Lower leg skin (tissue), 3 donors: ENCODE data around the gene SLC25A25.

Experiments used
- CTCF ChIP-seq, 3 donors: fragments of 450-650 bp; IDR thresholded peaks; one replicate each; pipeline ENCODE4 v1.5.1; 2016; ENCODE audit warnings: antibody characterized with exemption in 3 of 3, mild to moderate bottlenecking in 3 of 3, moderate library complexity in 2 of 3
- POLR2A ChIP-seq, 2 donors: fragments of 450-650 bp; IDR thresholded peaks; one replicate each; pipeline ENCODE4 v1.6.1; 2016 to 2017; ENCODE audit warnings: antibody characterized with exemption in 2 of 2, mild to moderate bottlenecking in 1 of 2, moderate library complexity in 1 of 2

- TF ChIP-seq CTCF (IDR thresholded peaks at IDR 0.05) (no peak), POLR2A (IDR thresholded peaks at IDR 0.05) (no peak)
Measured at GRCh38 chr9:128120061-128120740, 52.2 kb downstream of the SLC25A25 start.
